HG03103 (cell line): ENCODE measurements around the gene TNS3.

ENCODE experiments used
- ATAC-seq: cut with Tn5 transposase; IDR thresholded peaks from one replicate; pipeline ENCODE4 v1.9.1; 2021; ENCODE audit warnings: low read depth; ENCODE audit not compliant: unreplicated experiment

Gene TNS3

DNA sequence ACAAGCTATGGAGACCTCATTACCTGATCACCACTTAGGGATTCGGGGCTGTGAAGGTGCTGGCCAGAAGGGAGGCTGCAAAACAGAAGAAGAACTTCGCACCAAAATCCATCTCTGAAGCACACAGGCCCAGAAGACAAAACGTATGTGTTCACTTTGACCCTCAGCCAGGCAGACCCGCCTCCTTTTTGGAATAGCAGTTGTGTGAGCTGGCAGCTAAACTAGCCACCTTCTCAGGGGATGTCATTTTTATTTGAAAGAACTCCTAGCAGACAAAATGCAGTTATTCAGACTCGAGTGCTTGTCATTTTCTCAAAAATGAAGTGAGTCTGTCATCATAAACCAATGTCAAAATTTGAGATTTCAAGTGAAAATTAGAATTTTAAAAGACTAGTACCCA, 71.7 kb downstream of the TNS3 start:
- no peak for ATAC-seq

DNA sequence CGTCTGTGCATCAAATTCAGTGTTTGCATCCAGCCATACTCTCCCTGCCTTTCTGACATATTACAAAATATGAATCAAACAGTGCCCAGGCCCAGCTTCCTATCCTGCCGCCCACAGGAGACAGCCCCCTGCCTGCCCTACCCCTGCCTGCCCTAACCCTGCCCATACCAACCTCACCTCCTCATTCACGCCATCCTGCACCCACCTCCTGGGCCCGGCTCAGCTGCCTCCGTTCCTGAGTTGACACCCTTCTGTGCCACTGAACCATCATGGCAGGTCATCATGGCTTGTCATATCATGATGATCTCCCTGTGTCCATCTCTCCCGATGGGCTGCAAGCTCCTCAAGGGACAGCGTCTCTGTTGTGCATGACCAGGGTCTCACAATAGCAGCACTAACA, 72.3 kb downstream of the TNS3 start:
- ATAC-seq: no peak

DNA sequence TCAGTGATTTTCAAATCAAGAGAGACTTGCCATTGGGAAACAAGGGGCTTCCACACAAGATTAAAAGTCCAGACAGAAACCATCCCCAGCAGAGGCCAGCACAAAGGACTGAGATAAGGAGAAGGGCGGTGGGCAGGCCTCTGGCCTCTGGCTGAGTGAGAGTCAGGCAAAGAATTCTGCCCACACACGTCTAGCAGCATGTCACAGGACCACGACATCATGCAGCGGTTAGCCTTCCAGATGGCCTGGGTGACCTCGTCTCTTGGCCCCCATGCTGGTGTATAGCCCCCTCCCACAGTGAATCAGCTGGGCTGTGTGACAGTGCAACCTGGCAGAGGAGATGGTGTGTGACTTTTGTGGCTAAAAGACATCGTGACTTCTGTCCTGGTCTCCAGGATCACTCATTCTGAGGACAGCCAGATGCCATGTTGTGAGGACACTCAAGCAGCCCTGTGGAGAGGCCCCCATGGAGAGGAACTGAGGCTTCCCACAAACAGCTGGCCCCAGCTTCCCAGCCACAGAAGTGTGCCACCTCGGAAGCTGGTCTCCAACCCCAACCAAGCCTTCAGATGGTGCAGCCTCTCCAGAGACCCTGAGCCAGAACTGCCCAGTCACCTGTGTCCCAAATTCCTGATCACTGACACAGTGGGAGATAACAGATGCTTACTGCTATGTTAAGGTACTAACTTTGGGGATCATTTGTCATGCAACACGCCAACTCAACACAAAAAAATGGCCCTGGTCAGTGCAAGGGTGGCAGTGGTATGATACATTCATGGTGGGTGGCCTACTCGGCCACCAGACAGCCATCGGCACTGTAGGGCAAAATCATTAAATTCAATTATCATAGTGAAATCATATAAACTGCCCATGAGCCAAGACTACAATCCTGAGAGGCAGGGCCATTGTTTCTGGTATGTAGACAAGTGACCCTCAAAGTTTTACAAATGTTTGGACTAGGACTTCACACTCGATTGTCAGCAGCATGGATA, 73.2 kb downstream of the TNS3 start:
- no peak for ATAC-seq

DNA sequence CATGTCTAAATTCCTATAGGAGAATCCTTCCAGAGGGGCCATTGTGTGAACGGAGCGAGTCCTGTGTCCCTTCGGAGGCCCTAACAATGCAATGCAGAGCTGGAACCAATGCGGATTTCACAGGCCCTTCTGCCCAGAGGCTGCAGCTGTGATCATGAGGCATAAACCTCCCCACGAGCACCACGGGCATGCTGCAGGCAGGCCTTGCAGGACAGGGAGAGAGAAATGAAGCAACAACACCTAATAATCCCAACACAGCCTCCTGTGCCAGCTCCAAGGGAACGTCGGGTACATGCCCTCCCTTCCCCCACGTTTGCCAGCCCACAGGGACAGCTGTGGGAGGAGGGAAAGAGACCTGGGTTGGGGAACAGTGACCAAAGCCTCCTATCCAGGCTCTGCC, 74.4 kb downstream of the TNS3 start:
- ATAC-seq: no peak

DNA sequence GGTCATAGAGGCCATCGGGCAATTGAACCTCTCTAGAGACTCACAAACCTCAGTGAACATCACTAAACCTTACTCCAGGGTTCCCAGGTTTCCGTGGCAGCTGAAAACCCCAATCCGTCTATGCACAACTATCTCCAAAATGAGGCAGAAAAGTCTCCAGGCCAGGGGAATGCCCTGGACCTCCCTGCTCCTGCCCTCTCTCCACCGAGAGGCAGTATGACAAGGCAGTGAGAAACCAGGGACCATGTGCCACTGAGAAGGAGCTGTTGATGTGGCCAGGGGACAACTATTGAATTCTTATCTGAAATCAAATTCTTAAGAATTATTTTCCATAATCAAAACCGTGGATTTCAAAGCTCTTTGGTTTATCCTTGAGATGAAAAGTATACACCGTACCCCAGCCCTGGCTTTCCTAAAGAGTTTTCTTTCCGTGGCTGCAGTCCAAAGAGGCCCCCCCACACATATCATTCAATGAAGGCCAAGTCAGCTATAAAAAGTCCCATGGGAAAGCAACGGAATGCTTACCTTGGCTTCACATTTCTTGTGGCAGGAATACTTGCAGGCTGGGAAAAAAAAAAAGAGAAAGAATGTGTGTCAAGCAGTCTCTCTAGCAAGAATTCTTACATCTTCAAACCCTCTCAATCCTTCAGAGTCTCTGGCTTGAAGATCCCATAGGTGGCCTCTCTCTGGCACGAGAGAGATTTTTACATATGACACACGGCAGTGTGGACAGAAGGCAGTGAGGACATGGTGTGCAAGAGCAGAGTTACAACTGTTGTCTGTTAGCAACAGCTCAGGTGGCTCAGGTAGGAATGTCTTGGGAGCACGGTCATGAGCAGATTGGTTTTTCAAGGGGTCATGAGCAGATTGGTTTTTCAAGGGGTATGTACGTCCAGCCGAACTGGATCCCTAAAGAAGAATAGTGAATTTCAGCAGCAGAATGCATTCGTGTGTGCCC, 75.2 kb downstream of the TNS3 start:
- ATAC-seq: no peak

DNA sequence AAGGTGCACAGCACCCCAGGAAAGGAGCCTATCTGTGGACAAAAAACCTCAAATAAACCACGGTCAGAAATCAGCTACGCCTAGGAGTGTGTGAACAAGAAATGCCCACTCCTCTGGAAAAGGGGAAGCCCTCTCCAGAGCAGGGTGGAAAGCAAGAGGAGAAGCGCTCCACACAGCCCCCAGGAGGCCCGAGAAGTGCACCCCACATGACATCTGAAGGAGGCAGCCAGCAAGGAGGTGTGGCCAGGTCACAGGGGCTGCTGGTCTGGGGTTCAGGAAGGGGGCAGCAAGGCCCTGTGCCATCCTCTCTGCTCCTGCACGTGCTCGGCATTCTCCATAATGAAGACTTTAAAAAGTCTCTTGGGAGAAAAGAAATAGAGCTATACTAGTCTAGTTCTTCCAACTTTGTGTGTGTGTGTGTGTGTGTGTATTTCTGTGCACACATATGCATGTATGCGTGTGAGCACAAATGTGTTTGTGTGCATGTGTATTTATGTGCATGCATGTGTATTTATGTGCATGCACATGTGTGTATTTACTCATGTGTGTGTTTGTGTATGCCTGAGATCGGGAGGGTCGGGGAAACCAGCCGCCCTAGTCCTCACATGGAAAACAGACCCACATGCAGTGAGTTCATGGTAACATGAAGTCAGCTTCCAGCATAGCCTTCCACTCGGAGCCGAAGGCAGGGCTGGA, 76.5 kb downstream of the TNS3 start:
- no peak for ATAC-seq

DNA sequence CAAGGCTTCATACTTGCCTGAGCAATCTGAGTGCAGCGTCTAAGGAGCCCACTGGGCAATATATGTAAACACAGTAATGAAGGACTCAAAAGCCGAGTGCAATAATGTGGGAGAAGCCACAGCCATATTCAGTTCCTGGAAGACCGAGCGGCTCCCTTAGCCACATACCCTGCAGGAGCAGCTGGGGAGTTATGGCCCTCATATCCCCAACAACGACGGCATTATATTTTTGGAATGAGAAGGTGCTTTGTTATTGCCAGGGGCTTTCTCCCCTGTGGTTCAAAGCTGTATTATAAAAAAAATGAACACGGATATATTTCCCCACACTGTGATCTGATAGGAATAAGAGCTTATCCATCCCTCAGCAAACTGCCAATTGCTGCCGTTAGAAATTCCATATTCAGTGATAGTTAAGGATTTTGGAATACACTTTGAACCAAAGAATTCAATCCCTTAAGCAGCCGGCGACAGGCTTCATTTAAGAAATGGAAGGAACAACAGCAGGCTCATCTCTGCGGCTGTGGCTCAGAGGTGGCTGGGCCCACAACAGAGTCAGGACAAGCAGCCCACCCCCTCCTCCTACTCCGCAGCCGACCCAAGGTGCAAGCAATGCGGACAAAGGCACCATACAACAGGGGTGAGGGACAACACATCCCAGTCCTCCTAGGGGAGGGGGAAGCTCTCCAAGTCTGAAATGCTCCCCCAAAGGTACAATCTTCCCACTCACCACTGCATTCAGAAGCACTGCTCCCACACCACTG, 77.2 kb downstream of the TNS3 start:
- ATAC-seq: no peak

DNA sequence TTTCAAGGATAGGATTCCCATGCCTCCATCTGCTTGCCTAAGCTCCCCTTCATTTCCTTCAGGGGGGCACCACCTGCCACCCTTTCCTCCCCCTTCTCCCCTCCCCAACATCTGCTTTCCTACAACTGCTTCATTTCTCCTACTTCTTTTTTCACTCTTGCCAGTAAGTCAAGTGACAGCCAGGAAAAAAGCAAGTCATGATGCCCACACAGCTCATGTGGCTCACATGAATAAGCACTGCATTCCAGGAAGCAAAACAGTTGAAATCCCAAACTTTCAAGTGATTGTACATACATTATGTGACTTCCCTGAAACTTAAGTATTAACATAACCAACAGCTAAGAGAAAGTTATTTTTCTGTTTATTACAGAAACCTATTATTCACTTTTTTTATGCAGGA, 78.6 kb downstream of the TNS3 start:
- no peak for ATAC-seq

DNA sequence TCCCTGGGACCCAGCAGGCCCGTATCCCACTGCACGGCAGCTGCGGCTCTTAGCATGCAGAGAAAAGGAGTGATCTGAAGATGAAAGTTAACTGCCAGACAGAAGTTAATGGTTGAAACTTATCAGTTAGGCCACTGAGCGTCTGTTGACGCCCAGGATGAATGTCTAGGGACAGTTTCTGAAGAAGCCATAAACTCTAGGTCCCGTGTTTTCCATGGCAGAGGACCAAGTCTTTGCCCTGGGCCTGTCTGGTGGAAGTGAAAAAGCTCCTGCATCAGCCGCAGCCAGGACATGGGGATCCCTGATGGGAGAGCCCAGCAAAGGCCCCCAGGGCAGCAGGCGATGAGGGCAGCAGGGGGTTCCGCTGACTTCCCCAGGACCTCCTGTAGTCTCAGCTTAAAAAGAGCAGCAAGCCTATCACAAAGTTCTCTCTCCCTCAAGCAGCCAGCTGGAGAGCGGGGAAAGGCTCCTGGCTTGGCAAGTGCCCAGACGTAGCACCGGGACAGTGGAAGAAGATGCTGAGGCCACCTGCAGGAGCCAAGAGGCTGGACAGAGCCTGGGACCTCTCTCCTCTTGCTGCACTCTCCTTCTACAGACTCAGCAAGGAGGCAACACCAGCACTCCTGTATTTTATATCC, 79.6 kb downstream of the TNS3 start:
- ATAC-seq: no peak

DNA sequence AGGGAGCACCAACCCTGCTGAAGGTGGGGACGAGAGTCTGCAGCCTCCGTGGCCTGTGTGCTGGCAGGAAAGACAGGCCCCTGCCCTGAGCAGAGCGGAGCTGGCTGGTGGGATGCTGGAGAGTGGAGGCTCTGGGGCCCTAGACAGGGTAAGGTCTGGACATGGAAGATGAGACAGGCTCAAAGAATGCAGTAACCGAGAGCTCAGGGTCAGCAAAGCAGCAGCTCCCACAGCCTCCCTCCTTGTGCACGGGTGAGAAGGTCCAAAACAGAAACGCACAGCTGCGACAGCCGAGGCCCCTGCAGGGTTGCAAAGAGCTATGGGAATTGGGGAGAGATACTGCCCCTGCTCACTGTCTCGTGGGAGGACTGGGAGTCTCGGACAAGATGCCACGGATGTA, 80.5 kb downstream of the TNS3 start:
- no peak for ATAC-seq

DNA sequence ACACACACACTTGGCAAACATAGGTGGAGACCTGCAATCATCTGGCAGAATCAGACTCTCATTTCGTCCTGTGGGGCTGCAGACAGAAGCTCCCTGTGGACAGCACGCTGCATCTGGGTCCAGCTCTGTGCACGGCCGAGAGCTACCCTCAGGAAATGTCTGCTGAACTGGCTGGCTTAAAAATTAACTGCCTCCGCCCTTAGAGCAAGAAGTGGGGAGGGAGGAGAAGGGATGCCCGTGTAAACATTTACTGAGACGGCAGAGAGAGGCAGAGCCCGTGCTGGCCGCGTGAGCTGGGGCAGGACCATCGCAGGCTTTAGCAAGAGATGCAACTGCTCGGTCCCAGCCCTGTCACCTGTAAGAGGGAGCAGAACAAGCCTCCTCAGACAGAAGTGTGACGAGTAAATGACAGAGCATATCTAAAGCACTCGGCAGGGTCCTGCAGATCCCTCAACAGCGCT, 81.8 kb downstream of the TNS3 start:
- ATAC-seq: no peak

DNA sequence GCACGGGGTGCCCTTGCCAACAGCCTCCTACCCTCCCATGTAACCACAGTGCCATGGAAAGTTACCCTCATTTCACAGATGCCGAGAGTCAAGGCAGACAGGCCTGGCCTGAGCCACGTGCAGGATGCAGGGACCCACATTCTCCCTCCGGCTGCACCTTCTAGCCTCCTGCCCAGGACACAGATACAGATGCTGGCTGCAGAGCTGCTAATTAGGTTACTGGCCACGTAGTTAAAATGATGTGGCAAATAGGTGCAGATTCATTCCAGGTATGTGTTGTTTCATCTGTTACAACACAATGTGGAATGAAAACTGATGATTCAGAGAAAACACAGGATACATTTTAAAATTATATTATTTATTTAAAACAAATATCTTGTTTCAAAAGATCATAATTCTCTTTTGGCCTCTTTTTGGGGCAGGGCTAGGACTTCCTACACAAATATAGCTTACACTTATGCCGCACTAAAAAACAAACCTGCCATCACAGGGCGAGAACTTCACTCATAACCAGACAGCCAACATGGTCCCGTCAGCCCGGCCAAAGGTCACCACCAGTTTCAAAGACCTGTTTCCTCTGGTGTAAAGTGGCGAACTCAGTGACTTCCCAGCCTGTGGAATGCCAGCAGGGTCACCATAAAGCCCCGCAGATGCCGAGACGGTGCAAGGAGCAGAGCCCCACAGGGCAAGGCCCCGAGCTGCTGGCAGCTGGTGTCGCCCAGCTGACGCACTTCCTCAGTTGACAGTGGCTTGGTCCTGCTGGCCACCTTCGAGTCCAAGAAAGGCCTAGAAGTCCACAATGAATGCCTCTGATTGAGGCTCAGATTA, 83.5 kb downstream of the TNS3 start:
- no peak for ATAC-seq

DNA sequence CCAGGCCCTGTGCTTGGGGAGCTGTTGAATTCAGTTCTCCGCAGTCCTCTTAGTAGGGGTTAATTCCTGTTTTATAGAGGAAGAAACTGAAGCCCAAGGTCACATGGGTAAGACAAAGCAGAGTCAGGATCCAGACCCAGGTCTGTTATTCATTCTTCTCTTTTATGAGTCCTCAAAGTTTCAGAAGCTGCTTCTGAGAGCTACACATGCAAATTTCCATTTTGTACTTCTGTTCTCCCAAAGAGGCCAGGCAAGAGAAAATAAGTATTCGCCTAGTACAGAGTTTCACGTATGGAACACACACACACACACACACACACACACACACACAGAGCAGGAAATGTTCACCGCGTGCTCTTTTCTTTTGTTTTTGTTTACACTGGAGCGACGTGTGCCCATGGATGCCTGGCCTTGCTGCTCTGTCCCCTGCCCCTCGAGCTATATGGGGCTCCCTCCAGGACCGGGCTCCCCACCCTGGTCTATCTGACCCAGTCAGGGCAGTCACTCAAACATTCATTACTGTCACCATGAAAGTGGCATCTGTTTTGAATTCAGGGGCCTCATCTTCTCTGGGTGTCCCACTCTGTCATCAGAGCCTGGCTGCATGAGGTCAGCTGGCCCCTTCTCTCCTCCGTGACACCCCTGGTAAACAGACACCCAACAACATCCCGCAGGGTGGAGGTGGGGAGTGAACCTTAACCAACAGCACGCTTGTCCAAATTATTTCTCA, 84.4 kb downstream of the TNS3 start:
- ATAC-seq: peak; percentile 95

DNA sequence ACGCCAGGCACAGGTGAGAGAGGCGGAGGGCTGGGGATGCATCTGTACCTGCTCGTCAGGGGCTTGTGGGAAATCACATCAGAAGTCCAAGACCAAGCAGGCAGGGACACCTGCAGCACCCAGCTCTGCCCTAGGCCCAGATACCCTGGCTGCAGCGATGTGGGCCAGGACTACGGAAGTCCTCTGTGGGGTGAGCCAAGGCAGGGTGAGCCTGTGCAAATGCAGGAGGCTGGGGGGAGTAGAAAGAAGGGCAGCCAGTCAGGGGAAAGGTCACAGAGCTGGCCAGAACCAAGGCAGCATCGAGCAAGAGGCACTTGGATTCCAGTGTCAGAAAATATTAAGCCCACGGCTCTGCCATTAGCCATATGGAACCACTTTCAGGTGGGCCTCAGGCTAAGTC, 85.2 kb downstream of the TNS3 start:
- ATAC-seq: no peak

DNA sequence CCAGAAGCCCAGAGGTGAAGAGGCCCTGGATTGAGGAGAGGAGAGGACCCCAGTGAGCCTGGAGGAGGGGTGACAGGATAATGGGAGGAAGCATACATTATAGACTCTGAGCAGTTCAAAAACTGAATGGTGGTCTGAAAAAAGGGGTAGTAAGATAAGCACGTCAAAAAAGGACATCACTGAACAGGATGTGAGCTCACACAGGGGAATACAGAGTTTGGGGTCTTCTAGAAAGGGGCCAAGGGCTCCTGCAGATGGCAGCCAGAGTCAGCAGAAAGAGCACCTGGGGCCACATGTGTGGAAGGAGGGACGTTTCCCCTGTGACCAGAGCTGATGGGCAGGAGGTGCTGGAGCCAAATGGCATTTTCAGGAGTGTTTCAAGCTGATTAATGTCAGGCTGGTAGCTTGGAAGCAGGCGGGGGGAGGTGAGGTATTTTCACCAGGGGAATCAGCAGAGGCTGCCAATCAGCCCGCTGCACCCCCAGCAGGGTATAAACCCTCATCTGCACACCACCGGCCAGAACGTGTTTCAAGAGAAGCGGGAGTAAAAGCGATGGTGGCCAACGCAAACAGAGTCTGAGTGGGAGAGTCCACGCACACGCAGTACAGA, 85.8 kb downstream of the TNS3 start:
- ATAC-seq: no peak

DNA sequence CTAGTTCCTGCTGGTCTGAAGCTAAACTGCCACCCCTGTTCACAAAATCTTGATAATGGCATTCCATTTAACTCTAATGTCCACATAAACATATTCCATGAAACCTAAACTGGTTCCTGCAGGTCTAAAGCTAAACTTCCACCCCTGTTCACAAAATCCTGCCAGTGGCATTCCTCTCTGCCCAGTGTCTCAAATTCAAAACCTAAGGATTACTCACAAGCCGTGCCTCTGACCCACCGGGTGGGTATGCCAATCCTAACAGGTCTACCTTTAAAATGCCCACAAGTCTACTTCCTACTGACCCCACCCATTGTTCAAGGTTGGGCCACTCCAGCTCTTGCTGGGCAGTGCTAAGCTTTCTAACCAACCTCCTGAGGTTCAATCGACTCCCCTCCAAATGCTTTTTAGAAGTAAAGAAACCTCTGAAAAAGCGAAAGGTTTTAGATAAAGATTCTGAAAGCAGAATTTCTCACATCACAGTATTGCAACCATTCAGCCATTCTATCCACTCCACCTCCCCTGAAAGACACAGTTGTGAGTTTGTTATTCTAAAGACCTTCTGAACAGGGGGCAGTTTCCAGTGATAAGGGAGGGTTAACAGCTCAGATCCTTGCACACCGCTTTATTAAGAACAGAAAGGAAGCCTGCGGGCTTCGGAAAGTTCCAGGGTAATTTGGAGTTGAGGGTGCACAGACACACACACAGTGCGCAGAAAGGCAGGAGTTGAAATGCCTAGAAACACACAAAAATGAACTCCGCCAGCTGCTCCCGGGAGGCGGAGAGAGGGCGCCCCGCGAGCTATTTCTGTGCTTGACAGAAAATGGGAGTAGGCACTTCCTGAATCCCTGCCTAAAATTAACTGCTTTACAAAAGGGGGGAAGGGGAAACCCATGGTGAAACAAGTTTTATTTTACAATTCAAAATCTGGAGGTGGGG, 87.7 kb downstream of the TNS3 start:
- ATAC-seq: no peak
